HL-60/S4 (cell line): ENCODE results near the gene MUC4.

Experiments
- in situ Hi-C: fragments of 300-500 bp; cut with MboI; formaldehyde crosslinking; loops from 2 replicates; pipeline ENCODE4 v1.14.3; 2022; ENCODE audit warnings: low sequenced_read_pairs

MUC4 gene

GRCh38 chr3:195764961-195765706, 46.6 kb downstream of the MUC4 start:
- in situ Hi-C loops, result no loop called here

GRCh38 chr3:195763843-195764825, 47.6 kb downstream of the MUC4 start:
- in situ Hi-C loops, result no loop called here

- in situ Hi-C loops, result no loop called here
Measured at GRCh38 chr3:195763076-195763830, 48.5 kb downstream of the MUC4 start.

GRCh38 chr3:195762611-195763010, 49.1 kb downstream of the MUC4 start:
- in situ Hi-C loops, result no loop called here

- in situ Hi-C loops, result no loop called here
Measured at GRCh38 chr3:195762249-195762585, 49.5 kb downstream of the MUC4 start.

GRCh38 chr3:195761567-195762248, 50.0 kb downstream of the MUC4 start:
- in situ Hi-C loops, result no loop called here

GRCh38 chr3:195761123-195761566, 50.6 kb downstream of the MUC4 start:
- in situ Hi-C loops, result no loop called here

- in situ Hi-C loops, result no loop called here
Measured at GRCh38 chr3:195760345-195761122, 51.2 kb downstream of the MUC4 start.

- in situ Hi-C loops, result no loop called here
Measured at GRCh38 chr3:195758721-195759353, 52.9 kb downstream of the MUC4 start.

- in situ Hi-C loops, result no loop called here
Measured at GRCh38 chr3:195757827-195758226, 53.9 kb downstream of the MUC4 start.

- in situ Hi-C loops, result no loop called here
Measured at GRCh38 chr3:195757438-195757770, 54.3 kb downstream of the MUC4 start.

GRCh38 chr3:195755791-195756676, 55.7 kb downstream of the MUC4 start:
- in situ Hi-C loops, result no loop called here

GRCh38 chr3:195755391-195755790, 56.3 kb downstream of the MUC4 start:
- in situ Hi-C loops, result no loop called here

- in situ Hi-C loops, result no loop called here
Measured at GRCh38 chr3:195754906-195755305, 56.8 kb downstream of the MUC4 start.

GRCh38 chr3:195754141-195754540, 57.6 kb downstream of the MUC4 start:
- in situ Hi-C loops, result no loop called here

- in situ Hi-C loops, result no loop called here
Measured at GRCh38 chr3:195753581-195753980, 58.1 kb downstream of the MUC4 start.

GRCh38 chr3:195752546-195753331, 59.0 kb downstream of the MUC4 start:
- in situ Hi-C loops, result no loop called here

GRCh38 chr3:195752066-195752465, 59.7 kb downstream of the MUC4 start:
- in situ Hi-C loops, result no loop called here
